Kidney epithelial cell (primary cell): ENCODE measurements around the gene CCDC47. TPM values are rescaled to one million over a fixed set of nuclear protein-coding genes. Genes with fewer than 3 reads are reported as not detected.

Source experiments
- DNase-seq: peaks from one replicate; pipeline ENCODE4 v3.0.0-alpha.2; 2010; ENCODE audit warnings: low read depth
- H3K27me3 ChIP-seq: 2 replicates; pipeline ENCODE4 v1.6.0; 2011; ENCODE audit warnings: low read length; ENCODE audit not compliant: control insufficient read depth, insufficient read depth
- H3K36me3 ChIP-seq: 2 replicates; pipeline ENCODE4 v1.5.1; 2011; ENCODE audit warnings: low read length; ENCODE audit not compliant: control insufficient read depth, insufficient read depth
- H3K4me3 ChIP-seq: 2 replicates; pipeline ENCODE4 v1.5.1; 2011; ENCODE audit warnings: low read depth, mild to moderate bottlenecking, control low read depth, low read length
- total RNA-seq: library from RNA; depleted of rRNA; stranded (reverse); fragments of >200 nt; gene quantifications from 2 replicates; pipeline ENCODE4 v1.2.3, GENCODE V29; 2015
- TF ChIP-seq, protein P1 (sequence below): IDR thresholded peaks from 2 replicates; pipeline ENCODE4 v1.5.1; 2011; ENCODE audit warnings: mild to moderate bottlenecking, moderate library complexity, low read length, control low read depth, inconsistent platforms; ENCODE audit not compliant: insufficient read depth, poor library complexity, severe bottlenecking

CCDC47 gene
- total RNA-seq, 1 donor from 2014 or later: 39.3 TPM

DNA sequence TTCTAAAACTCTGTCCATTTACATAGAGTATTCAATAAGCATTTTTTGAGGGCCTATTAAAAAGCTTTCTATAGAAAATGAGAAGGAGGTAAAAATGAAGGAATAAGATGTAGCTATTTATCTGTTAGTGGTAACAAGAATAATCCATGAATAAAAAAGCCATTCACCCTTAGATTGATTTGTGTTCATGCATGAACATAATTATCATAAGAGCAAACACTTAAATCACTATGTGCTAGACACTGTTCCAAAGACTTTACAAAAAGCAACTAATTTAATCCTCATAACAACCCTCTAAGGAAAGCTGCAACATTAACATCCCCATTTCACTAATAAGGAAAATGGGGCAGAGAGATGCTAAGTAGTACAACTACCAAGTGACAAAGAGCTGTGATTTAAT, 6.6 kb downstream of the CCDC47 start:
- Histone ChIP-seq H3K36me3 (no peaks in the 10 kb centered on the region), H3K4me3 (no peak overlapping the region), H3K27me3 (no peaks in the 10 kb centered on the region)
- TF ChIP-seq, protein P1, sequence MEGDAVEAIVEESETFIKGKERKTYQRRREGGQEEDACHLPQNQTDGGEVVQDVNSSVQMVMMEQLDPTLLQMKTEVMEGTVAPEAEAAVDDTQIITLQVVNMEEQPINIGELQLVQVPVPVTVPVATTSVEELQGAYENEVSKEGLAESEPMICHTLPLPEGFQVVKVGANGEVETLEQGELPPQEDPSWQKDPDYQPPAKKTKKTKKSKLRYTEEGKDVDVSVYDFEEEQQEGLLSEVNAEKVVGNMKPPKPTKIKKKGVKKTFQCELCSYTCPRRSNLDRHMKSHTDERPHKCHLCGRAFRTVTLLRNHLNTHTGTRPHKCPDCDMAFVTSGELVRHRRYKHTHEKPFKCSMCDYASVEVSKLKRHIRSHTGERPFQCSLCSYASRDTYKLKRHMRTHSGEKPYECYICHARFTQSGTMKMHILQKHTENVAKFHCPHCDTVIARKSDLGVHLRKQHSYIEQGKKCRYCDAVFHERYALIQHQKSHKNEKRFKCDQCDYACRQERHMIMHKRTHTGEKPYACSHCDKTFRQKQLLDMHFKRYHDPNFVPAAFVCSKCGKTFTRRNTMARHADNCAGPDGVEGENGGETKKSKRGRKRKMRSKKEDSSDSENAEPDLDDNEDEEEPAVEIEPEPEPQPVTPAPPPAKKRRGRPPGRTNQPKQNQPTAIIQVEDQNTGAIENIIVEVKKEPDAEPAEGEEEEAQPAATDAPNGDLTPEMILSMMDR: no peak
- no peak for DNase-seq

DNA sequence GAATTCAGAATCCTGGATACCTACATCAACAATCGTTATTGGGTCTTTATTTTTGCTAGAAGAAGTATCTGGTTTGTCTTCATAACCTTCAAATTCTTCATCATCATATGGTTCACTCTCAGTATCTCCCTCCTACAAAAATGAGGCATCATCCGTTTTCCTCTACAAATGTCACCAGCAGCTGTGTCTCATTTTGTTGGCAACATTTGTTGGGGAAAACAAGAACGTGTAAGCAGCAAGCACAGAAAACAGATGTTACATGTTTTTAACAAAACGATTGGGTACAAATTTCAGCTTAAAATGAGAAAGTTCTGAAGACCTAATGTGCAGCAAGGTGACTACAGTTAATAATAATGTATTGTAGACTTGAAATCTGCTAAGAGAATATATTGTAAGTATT, 8.7 kb downstream of the CCDC47 start:
- H3K27me3 ChIP-seq: no peaks in the 10 kb centered on the region
- no peak overlapping the region for H3K4me3 ChIP-seq
- DNase-seq: no peak
- H3K36me3 ChIP-seq: no peaks in the 10 kb centered on the region
- TF ChIP-seq, protein P1: no peak

DNA sequence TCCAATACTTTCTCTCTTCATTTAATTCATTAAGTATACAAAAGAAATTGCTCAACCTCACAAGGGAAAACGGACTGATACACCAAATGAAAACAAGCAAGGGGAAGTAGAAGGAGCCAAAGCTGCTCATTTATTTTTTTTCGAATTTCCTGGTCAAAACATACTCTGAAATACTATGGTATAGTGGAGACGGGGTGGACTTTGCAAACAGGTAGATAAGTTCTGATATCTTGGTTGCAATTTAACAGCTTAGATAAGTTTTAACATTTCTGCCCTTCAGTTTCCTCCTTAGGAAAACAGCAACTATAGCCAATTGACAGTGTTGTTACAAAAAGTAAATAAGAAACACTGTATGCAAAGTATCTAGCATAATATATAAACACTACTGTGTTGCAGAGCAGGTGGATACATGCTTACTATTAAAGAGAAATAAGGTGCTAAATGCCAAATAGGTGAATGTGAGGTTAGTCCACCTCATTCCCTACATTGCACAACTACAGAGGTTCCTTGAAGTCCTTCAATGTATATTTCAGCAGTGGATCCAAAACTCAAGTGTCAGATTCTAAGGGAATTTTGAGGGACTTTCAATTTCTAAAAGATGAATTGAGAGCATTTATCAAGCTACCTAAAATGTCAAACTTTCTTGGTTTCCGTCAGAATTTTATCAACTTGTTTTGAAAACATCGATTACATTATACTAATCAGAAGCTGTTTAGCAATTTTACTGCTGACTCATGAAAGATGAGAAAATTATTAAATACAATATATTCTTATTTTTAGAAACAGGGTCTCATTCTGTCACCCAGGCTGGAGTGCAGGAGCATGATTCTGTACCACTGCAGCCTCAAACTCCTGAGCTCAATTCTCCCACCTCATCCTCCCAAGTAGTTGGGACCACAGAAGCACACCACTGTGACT, 11.0 kb downstream of the CCDC47 start:
- TF ChIP-seq, protein P1: no peak
- H3K4me3 ChIP-seq: no peak overlapping the region
- no peak for DNase-seq
- H3K27me3 ChIP-seq: no peaks in the 10 kb centered on the region
- H3K36me3 ChIP-seq: no peaks in the 10 kb centered on the region

DNA sequence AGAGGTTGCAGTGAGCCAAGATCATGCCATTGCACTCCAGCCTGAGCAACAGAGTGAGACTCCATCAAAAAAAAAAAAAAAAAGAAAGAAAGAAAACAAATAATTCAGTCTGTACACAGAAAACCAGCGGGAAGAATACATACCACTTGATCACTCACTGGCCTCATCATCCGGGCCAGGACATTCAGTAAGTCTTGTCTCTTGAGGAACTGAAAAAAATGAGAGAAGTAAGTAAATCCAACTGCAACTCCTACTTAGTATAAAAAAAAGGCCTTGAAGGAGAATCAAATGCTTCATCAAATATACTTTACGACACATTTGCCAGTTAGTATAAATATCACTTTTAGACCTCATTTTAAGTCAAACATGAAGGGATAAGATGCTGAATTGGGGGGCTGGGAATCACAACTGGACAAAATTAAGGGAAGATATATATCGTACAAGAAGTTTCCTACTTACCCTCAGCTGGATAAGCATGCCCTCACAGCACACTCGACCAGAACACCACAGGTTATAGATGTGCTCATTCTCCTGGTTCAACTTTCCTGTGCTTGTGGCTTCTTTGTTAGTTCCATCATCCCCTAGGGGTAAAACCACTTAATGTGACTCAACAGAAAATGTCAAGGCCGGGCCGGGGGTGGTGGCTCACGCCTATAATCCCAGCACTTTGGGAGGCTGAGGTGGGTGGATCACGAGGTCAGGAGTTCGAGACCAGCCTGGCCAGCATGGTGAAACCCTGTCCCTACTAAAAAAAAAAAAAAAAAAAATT, 12.4 kb downstream of the CCDC47 start:
- H3K36me3 ChIP-seq: no peaks in the 10 kb centered on the region
- no peak for DNase-seq
- TF ChIP-seq, protein P1: no peak
- H3K27me3 ChIP-seq: no peaks in the 10 kb centered on the region
- no peak overlapping the region for H3K4me3 ChIP-seq

DNA sequence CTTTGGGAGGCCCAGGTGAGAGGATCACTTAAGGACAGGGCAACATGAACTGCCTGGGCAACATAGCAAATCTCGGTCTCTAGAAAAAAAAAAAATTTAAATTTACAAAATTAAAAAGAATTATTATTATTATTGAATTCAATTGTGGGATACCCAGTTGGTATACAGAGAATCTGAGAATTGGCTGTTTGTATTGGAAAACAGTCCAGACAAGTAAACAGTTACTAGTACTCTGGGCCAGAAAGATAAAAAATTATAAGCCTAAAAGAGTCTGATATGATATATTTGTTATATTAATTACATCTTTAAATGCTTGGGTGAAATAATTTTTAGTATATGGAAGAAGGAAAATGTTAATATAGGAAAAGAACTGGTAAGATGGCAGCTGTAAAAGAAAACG, 15.0 kb downstream of the CCDC47 start:
- no peak for DNase-seq
- Histone ChIP-seq H3K27me3 (no peaks in the 10 kb centered on the region), H3K36me3 (peaks cover 1% of the 10 kb centered on the region), H3K4me3 (no peak overlapping the region)
- TF ChIP-seq, protein P1: no peak
